ENCODE results near the gene LARP1.

LARP1 gene

GRCh38 chr5:154776167-154776566 lies 21.0 kb downstream of the LARP1 start:
- TF ChIP-seq CTCF (IDR thresholded peaks at IDR 0.05; ENCODE audit: low read depth, low read length) = no peak
- H3K4me3 ChIP-seq (ENCODE audit: low read depth, low read length) = no peak overlapping the region

GRCh38 chr5:154778534-154778933 lies 23.4 kb downstream of the LARP1 start:
- H3K4me3 ChIP-seq (ENCODE audit: low read depth, low read length) = no peak overlapping the region
- TF ChIP-seq CTCF (IDR thresholded peaks at IDR 0.05; ENCODE audit: low read depth, low read length) = no peak

GRCh38 chr5:154779105-154779504 lies 23.9 kb downstream of the LARP1 start:
- H3K4me3 ChIP-seq (ENCODE audit: low read depth, low read length) = no peak overlapping the region
- no peak for TF ChIP-seq CTCF (IDR thresholded peaks at IDR 0.05; ENCODE audit: low read depth, low read length)

GRCh38 chr5:154780128-154780527 lies 25.0 kb downstream of the LARP1 start:
- no peak for TF ChIP-seq CTCF (IDR thresholded peaks at IDR 0.05; ENCODE audit: low read depth, low read length)
- no peak overlapping the region for H3K4me3 ChIP-seq (ENCODE audit: low read depth, low read length)

GRCh38 chr5:154782326-154782725 lies 27.1 kb downstream of the LARP1 start:
- TF ChIP-seq CTCF (IDR thresholded peaks at IDR 0.05; ENCODE audit: low read depth, low read length) = no peak
- no peak overlapping the region for H3K4me3 ChIP-seq (ENCODE audit: low read depth, low read length)

GRCh38 chr5:154782812-154783592 lies 27.8 kb downstream of the LARP1 start:
- no peak overlapping the region for H3K4me3 ChIP-seq (ENCODE audit: low read depth, low read length)

More at GRCh38 chr5:154782812-154783592, 27.8 kb downstream of the LARP1 start:
- no peak for TF ChIP-seq CTCF (IDR thresholded peaks at IDR 0.05; ENCODE audit: low read depth, low read length)
